8988T (cell line): ENCODE data around the gene KRT33B.

ENCODE experiments used
- DNase-seq: peaks from one replicate; pipeline ENCODE4 v3.0.0; 2011

KRT33B gene

GRCh38 chr17:41345992-41346391 lies 23.6 kb downstream of the KRT33B start:
- no peak for DNase-seq

GRCh38 chr17:41343029-41343428 lies 26.6 kb downstream of the KRT33B start:
- DNase-seq: no peak

DNA sequence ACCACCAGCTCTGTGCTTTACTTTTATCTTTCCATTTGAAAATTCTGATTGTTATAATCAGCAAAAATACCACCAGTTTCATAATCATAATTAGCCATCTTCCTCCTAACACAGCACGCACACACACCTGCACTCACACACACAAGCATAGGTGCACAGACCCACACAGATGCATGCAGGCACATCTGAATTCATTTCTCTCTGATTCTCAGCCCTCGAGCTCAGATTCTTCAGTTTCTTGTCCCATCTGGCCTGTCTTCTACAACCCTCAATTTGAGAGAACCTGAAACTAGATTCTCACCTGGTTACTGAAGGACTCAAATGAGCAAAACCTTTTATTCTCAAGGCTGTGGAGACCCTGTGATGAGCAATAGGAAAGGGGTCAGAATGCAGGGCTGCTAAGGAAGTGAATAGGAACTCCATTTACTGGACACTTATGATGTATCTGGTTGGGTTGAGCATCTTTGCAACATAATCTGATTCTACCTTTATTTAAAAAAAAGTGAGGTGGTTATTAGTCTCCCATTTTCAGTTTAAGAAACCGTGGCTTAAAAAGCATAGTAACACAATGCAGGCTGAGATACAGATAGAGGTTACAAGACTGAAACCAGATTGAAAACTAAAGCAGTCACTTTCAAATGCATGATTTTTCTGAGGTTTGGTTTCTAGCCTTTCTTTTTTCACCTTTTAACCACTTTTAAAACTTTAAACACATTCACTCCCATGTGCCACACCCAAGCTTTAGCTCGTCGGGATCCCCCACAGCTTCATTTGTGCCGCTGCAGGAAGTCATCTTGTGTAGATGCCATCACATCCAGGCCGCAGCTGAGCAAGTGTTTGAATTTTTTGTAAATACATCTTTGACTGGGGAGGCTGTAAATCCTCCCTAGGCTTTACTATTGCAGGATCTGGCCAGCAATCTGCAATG lies 28.4 kb downstream of the KRT33B start:
- DNase-seq: no peak

DNA sequence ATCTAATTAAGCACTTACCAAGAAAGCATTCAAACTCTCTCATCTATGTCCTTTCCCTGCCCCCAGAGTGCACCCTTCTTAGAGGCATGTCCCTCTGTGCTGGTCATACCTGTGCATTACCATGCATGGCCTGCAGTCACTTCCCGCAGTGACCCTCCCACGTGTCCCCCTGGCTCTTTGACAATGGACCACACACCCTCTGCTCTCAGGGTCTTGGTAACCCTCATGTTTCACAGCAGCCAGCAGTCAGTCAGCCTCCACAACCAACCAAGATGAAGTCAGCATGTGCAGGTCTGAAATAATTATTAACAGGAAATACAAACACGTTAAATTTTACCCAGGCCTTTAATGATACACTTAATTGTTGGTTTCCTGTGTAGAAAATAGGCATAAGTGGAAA lies 29.1 kb downstream of the KRT33B start:
- DNase-seq: no peak

DNA sequence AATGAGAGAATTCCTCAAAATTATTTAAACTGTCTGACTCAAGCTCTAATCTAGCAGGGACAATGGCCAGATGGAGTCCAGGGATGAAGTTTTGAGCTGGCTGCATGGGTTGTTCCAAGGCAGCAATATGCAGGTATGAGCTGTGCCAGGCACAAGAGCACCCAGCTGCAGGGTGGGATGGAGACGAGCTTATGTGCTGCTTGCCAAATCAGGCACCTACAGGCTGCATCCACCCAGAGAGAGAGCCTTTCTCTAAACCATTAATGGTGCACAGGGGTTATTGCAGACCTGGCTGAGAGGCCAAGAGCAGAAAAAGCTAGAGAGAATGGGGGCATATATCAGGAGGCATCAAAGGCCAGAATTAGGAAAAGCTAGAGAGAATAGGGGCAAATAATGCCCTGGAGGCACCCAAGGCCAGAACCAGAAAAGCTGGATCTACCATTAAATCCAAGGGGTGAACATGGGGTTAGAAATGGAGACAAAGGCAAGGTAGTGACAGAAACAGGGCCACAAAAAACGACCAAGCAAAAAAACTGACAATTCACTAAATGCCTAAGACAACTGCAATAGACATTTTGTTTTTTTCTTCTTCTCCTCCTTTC lies 29.9 kb downstream of the KRT33B start:
- DNase-seq: no peak

- no peak for DNase-seq
These were observed 30.6 kb downstream of the KRT33B start for GRCh38 chr17:41338961-41339485.

- no peak for DNase-seq
These were observed 33.9 kb downstream of the KRT33B start for GRCh38 chr17:41335747-41336146.

- DNase-seq: no peak
These were observed 35.0 kb downstream of the KRT33B start for GRCh38 chr17:41334385-41335305.

DNA sequence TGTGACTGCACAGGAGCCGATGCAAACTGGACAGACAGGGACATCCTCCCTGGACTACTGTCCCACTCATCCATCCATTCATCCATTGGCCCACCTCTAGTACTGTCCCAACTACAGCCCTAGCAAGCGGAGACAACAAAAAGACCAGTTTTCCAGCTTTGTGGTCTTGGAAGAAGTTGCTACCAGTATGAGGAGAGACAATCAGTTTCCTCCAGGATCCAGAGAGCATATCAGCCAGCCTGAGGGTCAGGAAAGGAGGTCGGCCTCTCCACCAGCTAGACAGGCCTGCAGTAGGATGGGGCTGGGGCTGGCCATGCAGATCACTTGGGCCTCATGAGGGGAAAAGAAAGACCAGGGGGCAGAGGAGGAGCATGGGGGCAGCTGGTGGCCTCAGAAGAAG lies 35.8 kb downstream of the KRT33B start:
- DNase-seq: no peak

DNA sequence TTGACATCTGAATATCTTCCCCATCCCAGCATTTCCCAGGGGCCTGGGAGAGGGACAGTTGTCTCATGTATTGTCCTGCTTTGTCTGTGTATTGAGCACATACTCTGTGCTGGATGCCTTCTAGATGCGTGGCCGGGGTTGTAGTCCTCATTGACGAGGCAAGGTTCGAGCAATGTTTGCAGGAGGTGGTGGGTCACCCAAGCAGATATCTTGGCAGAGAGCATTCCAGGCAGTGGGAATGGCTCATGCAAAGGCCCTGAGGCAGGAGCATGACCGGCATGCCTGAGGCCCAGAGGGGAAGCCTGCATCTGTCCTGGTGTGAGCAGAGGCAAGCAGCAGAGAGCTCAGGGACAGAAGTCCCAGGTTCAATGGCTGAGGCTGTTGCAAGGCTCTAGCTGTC lies 36.5 kb downstream of the KRT33B start:
- DNase-seq: no peak

DNA sequence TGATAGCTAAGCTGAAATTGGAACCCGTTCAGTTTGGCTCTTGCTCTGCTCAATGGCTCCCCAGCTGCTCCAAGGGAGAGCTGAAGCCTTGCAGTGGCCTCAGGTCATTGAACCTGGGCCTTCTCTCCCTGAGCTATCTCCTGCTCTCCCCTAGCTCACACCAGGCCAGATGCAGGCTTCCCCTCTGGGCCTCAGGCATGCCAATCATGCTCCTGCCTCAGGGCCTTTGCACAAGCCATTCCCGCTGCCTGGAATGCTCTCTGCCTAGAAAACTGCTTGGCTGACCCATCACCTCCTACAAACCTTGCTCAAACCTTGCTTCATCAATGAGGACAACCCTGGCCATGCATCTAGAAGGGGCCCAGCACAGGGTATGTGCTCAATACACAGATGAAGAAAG lies 37.4 kb downstream of the KRT33B start:
- DNase-seq: no peak

- DNase-seq: no peak
These were observed 38.0 kb downstream of the KRT33B start for GRCh38 chr17:41331606-41332005.

GRCh38 chr17:41329279-41329948 lies 40.2 kb downstream of the KRT33B start:
- peak; percentile 83 for DNase-seq

- DNase-seq: no peak
These were observed 41.4 kb downstream of the KRT33B start for GRCh38 chr17:41328207-41328606.

DNA sequence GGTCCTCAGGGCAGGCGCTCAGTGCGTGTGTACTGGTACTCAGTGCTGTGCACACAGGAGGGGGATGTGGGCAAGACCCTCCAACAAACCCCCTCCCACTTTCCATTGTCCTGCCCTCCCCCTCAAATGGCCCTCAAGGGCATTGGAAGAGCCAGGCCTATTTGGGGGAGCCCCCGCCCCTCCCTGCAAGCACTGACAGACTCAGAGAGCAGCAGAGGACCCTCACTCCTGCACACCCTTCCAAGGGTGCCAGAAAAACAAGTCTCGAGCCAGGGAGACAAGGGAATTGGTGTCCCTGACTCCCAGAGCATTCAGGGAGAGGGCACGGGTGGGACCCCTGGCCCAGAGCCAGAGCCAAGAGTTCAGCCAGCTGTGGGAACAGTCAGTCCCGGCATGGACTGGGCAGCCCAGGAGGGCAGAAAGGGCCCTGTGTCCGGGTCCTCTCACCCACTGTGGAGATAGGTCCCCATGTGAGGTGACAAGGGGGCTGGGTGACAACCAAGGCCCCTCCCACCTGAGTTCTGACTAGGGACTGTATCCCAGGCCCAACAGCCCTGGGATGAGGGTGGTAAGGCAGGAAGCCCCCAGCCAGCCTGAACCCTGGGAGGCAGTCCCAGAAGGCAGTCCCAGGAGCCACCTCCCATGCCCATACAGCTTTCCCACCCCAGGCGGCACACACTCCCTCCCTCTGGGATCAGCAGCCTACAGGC lies 42.0 kb downstream of the KRT33B start:
- no peak for DNase-seq

DNA sequence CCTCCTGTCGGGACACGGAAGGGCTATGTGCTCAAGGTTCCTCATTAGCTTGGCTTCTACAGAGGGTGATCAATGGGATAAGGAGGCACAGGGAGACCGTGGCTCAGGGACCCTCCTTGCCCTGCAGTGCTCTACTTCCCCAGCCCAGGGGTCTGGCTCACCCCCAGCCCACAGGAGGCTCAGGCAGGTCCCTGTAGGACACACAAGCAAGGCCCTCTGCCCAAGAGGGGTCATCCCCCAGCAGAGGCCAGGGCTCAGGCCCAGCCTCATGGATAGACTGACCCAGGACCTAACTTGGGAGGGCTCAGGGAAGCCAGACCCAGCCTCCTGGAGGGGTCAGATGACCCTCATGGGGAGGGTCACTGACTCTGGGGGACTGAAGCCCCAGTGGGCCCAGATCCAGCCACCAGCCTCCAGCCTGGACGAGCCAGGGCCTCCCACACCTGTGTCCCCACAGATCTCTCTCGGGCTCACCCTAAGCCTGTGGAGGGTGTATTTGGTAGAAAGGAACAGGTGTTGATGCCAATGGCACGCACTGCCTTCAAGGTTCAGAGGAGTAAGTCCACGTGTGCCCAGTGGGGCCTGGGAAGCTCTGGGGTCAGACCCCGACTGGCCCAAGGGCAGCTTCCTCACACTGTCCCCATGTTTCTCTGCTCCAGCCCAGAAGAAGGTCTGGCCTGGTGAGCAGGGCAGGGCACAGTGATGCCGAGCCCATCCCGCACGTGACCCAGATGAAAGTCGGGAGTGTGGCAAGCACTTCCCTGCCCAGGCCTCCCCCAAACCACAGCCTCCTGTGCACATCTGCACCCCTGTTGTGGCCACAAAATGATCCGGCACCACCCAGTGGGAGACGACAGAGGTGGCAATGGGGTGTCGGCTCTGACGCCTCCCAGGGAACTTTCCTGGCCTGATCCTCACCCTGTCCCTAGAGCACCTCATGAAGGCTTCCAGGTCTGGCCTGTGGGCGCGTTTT lies 43.2 kb downstream of the KRT33B start:
- DNase-seq: no peak

DNA sequence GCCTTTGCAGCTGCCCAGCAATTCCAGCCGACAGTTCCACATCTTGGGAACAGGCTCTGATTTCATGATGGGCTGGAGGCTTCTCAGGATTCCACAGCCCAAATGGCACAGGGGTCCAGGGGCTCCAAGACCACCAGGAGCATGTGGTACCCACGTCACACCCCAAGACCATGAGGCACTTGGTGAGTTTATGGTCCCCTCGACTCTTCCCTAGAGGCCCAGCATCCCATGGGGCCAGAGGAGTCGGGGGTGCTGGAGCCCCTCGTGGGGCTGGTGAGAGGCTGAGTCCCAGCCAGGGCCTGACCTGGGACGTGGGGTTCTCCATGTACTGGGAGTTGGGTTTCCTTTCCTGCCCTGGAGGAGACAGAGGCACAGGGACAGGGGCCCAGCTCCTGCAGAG lies 44.0 kb downstream of the KRT33B start:
- DNase-seq: no peak

GRCh38 chr17:41325126-41325525 lies 44.5 kb downstream of the KRT33B start:
- no peak for DNase-seq

- DNase-seq: peak; percentile 50
These were observed 45.2 kb downstream of the KRT33B start for GRCh38 chr17:41324180-41325075.
